Measurements from ENCODE around the gene DNASE1. TPM values are rescaled to one million over a fixed set of nuclear protein-coding genes. Genes with fewer than 3 reads are reported as not detected.

The DNASE1 gene
- polyA plus RNA-seq, 1 of the 3 experiments (the other 2 are of a cell fraction), result 19.8 TPM

- TF ChIP-seq EZH2phosphoT487 (IDR thresholded peaks at IDR 0.05; ENCODE audit: borderline replicate concordance, low read depth) (no peak), RFX5 (IDR thresholded peaks at IDR 0.05; ENCODE audit: low read length) (no peak), FOXM1 (IDR thresholded peaks at IDR 0.05; ENCODE audit: low read depth) (no peak), RAD21 (IDR thresholded peaks at IDR 0.05; ENCODE audit: low read length) (no peak), ELF1 (IDR thresholded peaks at IDR 0.05) (no peak), TCF12 (IDR thresholded peaks at IDR 0.05) (no peak), RXRA (IDR thresholded peaks at IDR 0.05; ENCODE audit: borderline replicate concordance, low read depth) (no peak), NRF1 (IDR thresholded peaks at IDR 0.05; ENCODE audit: low read depth, low read length) (no peak), NFIC (IDR thresholded peaks at IDR 0.05; ENCODE audit: borderline replicate concordance) (no peak), GABPA (IDR thresholded peaks at IDR 0.05; ENCODE audit: low read depth) (no peak)
Observed at GRCh38 chr16:3638916-3639644, 15.4 kb upstream of the DNASE1 start (continued).

DNA sequence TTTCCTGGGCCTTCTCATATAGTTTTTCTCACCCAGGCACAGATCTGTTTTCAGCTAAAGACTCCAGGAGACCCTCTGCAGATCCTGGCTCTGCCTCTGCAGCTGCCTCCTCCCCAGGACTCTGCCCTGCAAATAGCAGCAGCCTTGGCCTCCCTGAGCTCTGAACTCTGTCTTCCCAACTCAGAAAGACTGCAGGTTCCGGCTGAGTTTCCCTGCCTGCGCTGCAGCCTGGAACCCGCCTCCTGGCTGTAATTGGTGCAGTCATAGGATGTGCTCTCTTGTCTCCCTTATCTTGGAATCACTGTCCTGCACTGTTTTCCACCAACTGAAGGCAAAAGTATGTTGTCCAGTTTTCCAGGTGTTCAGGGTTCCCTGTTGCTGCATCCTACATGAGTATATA lies 14.3 kb upstream of the DNASE1 start:
- peaks cover 9 to 35% of the 10 kb centered on the region in 2 experiments; a peak in 2 of 4 replicates for H3K4me1 ChIP-seq (ENCODE audit: control insufficient read depth in 1 of 2, insufficient read depth in 2 of 2, low read depth in 1 of 2, low read length in 1 of 2)
- ChIA-PET POLR2A (no interaction called here), CTCF (interaction anchor here (0.8 to 3.1 kb wide), 2 partner anchors 14 to 50 kb away, joined by 3 to 18 read pairs; partner anchors contain the start of gene DNASE1)
- no peaks in the 10 kb centered on the region for H3K9me2 ChIP-seq
- H3K79me2 ChIP-seq (ENCODE audit: insufficient read depth), result peaks cover 10% of the 10 kb centered on the region; the same call in 1 of the 2 replicates
- H4K20me1 ChIP-seq (ENCODE audit: insufficient read depth), result no peaks in the 10 kb centered on the region
- no peak overlapping the region for H2AFZ ChIP-seq (ENCODE audit: low read depth)
- peak; percentile 23 for DNase-seq
- peaks cover 5% of the 10 kb centered on the region for H3F3A ChIP-seq (replicated peaks; ENCODE audit: insufficient read depth)
- peaks cover 0 to 2% of the 10 kb centered on the region in 2 experiments for H3K36me3 ChIP-seq (replicated peaks in 1 of 2; ENCODE audit: control insufficient read depth in 1 of 2, insufficient read depth in 2 of 2, low read length in 1 of 2)
- WGBS (ENCODE audit: low lambda C conversion rate), result 100% methylated on average over 3 of the region's 3 CpGs
- H3K27me3 ChIP-seq (ENCODE audit: insufficient read depth), result no peaks in the 10 kb centered on the region
- no peaks in the 10 kb centered on the region for H3K9me3 ChIP-seq
- no peak overlapping the region for H3K9ac ChIP-seq
- H3K27ac ChIP-seq (ENCODE audit: low read depth in 2 of 2, low read length in 1 of 2), result no peak overlapping the region
- TF ChIP-seq RFX5 (IDR thresholded peaks at IDR 0.05; ENCODE audit: low read length), result no peak
- no peak for TF ChIP-seq FOXM1 (IDR thresholded peaks at IDR 0.05; ENCODE audit: low read depth)
- TF ChIP-seq, protein P1, sequence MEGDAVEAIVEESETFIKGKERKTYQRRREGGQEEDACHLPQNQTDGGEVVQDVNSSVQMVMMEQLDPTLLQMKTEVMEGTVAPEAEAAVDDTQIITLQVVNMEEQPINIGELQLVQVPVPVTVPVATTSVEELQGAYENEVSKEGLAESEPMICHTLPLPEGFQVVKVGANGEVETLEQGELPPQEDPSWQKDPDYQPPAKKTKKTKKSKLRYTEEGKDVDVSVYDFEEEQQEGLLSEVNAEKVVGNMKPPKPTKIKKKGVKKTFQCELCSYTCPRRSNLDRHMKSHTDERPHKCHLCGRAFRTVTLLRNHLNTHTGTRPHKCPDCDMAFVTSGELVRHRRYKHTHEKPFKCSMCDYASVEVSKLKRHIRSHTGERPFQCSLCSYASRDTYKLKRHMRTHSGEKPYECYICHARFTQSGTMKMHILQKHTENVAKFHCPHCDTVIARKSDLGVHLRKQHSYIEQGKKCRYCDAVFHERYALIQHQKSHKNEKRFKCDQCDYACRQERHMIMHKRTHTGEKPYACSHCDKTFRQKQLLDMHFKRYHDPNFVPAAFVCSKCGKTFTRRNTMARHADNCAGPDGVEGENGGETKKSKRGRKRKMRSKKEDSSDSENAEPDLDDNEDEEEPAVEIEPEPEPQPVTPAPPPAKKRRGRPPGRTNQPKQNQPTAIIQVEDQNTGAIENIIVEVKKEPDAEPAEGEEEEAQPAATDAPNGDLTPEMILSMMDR (IDR thresholded peaks at IDR 0.05), result no peak
- TF ChIP-seq YY1 (IDR thresholded peaks at IDR 0.05; ENCODE audit: low read depth), result no peak
- H3K4me3 ChIP-seq (ENCODE audit: low read depth in 2 of 2, low read length in 1 of 2), result no peak overlapping the region
- no peak overlapping the region for H3K4me2 ChIP-seq

Data from SK-N-SH (cell line).